GM12874 (cell line): ENCODE measurements around the gene GJA10.

Experiments
- TF ChIP-seq, protein P1 (sequence below): IDR thresholded peaks from 2 replicates; pipeline ENCODE4 v1.5.1; 2011; ENCODE audit warnings: low read depth, mild to moderate bottlenecking, control low read depth, low read length, moderate library complexity; ENCODE audit not compliant: insufficient read depth

Gene GJA10

DNA sequence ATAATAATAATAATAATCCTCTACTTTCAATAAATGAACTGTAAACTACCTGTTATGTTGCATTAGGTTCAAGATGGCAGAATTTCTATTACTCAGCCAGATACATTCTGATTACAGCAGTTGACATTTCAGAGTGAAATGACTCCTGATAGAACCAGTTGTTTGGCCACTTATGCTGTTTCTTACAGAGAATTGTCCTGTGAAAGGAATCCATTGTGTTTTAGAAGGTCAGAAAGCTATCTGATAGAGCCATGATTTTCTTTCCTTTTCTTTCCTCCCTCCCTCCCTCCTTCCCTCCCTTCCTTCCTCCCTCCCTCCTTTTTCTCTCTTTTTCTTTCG, 16.6 kb downstream of the GJA10 start:
- TF ChIP-seq, protein P1, sequence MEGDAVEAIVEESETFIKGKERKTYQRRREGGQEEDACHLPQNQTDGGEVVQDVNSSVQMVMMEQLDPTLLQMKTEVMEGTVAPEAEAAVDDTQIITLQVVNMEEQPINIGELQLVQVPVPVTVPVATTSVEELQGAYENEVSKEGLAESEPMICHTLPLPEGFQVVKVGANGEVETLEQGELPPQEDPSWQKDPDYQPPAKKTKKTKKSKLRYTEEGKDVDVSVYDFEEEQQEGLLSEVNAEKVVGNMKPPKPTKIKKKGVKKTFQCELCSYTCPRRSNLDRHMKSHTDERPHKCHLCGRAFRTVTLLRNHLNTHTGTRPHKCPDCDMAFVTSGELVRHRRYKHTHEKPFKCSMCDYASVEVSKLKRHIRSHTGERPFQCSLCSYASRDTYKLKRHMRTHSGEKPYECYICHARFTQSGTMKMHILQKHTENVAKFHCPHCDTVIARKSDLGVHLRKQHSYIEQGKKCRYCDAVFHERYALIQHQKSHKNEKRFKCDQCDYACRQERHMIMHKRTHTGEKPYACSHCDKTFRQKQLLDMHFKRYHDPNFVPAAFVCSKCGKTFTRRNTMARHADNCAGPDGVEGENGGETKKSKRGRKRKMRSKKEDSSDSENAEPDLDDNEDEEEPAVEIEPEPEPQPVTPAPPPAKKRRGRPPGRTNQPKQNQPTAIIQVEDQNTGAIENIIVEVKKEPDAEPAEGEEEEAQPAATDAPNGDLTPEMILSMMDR, result no peak

- TF ChIP-seq, protein P1, result no peak
Observed at GRCh38 chr6:89916136-89916920, 22.1 kb downstream of the GJA10 start.

DNA sequence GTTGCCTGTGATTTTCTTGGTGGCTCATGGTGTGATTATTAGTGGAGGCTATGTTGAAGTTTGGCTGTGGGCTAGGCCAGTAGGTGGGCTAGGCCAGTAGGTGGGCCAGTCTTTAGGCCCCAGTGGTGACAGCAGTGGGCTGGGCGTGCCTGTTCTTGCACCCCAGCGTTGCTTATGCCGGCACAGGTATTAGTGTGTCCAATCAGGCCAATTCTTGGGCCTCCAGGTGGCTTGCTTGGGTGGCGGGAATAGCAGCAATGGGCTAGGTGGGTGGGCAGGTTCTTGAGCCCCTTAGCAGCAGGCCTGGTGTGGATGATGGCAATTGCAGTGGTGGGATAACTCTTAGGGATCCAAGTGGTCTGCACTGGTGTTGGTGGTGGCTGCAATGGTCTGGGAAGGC, 22.9 kb downstream of the GJA10 start:
- TF ChIP-seq, protein P1, result no peak

GRCh38 chr6:89917801-89918366, 23.6 kb downstream of the GJA10 start:
- TF ChIP-seq, protein P1, result no peak

GRCh38 chr6:89921197-89921596, 26.9 kb downstream of the GJA10 start:
- TF ChIP-seq, protein P1, result no peak

DNA sequence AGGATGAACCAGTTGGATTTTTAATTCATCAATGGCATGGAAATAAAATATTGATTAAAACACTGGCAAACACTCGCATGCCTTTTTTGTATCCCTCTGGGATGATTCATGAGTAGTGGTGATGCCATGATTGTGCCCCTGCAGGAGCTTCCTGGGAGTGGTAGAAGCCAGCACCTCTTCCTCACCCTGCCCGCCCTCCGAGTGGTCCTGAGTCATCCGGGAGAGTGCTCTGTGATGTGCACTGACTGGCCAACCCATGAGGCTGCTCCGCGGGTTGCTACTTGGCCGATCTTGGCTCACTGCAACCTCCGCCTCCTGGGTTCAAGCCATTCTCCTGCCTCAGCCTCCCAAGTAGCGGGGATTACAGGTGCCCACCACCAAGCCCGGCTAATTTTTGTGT, 27.4 kb downstream of the GJA10 start:
- TF ChIP-seq, protein P1, result no peak

GRCh38 chr6:89924231-89924630, 30.0 kb downstream of the GJA10 start:
- TF ChIP-seq, protein P1, result no peak
